NCI-H345 treated with DMSO at 0.1 percent for 48 hours (cell line): ENCODE measurements around the gene PERCC1.
A peak's percentile ranks its signal among the peaks of the same experiment; 100 is the strongest.

Source experiments
- DNase-seq: peaks from one replicate; lab custom pipeline; 2025; ENCODE audit not compliant: unreplicated experiment; lab: John Stamatoyannopoulos, UW

PERCC1 gene

GRCh38 chr16:1430759-1431496 is at the start of gene PERCC1:
PERCC1 (plus strand) TSS chr16:1431078; CDS start chr16:1432594, 1,516 bp downstream.
- DNase-seq, result peak; percentile 71

- no peak for DNase-seq
Measured at GRCh38 chr16:1381612-1382406, 49.1 kb upstream of the PERCC1 start.

- no peak for DNase-seq
Measured at GRCh38 chr16:1383556-1383955, 47.3 kb upstream of the PERCC1 start.

GRCh38 chr16:1385232-1385631 is 45.6 kb upstream of the PERCC1 start:
- DNase-seq, result no peak

GRCh38 chr16:1387331-1387730 is 43.5 kb upstream of the PERCC1 start:
- DNase-seq, result no peak

GRCh38 chr16:1389762-1390161 is 41.1 kb upstream of the PERCC1 start:
- no peak for DNase-seq

- no peak for DNase-seq
Measured at GRCh38 chr16:1390239-1390779, 40.6 kb upstream of the PERCC1 start.

- no peak for DNase-seq
Measured at GRCh38 chr16:1392826-1393225, 38.1 kb upstream of the PERCC1 start.

- DNase-seq, result no peak
Measured at GRCh38 chr16:1393613-1394176, 37.2 kb upstream of the PERCC1 start.

GRCh38 chr16:1394367-1394951 is 36.4 kb upstream of the PERCC1 start:
- DNase-seq, result no peak

- no peak for DNase-seq
Measured at GRCh38 chr16:1395444-1396031, 35.3 kb upstream of the PERCC1 start.

- DNase-seq, result no peak
Measured at GRCh38 chr16:1397779-1398178, 33.1 kb upstream of the PERCC1 start.

- DNase-seq, result no peak
Measured at GRCh38 chr16:1398351-1398750, 32.5 kb upstream of the PERCC1 start.

GRCh38 chr16:1398826-1399581 is 31.9 kb upstream of the PERCC1 start:
- DNase-seq, result no peak

GRCh38 chr16:1401061-1401757 is 29.7 kb upstream of the PERCC1 start:
- DNase-seq, result no peak

GRCh38 chr16:1401758-1402154 is 29.1 kb upstream of the PERCC1 start:
- DNase-seq, result no peak

- DNase-seq, result no peak
Measured at GRCh38 chr16:1403036-1403435, 27.8 kb upstream of the PERCC1 start.

- no peak for DNase-seq
Measured at GRCh38 chr16:1403733-1404132, 27.1 kb upstream of the PERCC1 start.

- no peak for DNase-seq
Measured at GRCh38 chr16:1407753-1408152, 23.1 kb upstream of the PERCC1 start.
